COLO829 (cell line): Measurements from ENCODE around the gene HES5.

Source experiments
- DNase-seq: peaks from one replicate; pipeline ENCODE4 v3.0.0; 2012; ENCODE audit warnings: low spot score

The HES5 gene

DNA sequence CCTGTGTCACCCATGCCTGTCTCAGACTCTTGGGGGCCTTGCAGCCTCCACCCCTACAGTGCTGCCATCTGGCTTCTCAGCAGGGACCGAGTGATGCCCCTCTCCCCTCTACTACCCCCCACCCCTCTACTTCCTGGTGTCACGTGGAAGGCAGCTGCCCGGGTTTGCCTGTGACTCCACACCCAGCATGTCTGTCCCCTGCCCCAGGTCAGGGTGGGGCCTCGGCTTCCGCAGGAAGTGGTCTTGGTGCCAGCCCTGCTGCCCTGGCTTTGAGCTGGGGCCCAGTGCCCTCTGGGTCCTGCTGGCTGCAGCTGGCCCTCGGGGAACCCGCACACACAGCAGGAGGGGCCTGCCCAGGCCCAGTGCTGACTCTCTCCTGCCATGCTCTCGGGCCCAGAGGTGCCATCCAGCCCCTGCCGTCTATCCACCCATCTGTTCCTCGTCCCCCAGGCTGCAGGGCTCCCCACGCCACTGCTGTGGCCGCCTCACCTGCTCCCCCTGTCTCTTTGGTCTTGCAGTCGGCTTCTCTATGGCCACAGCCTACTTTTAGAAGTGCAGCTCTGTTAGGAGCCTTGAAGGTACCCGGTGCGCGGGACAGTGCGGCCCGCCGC lies 30.0 kb downstream of the HES5 start:
- no peak for DNase-seq

DNA sequence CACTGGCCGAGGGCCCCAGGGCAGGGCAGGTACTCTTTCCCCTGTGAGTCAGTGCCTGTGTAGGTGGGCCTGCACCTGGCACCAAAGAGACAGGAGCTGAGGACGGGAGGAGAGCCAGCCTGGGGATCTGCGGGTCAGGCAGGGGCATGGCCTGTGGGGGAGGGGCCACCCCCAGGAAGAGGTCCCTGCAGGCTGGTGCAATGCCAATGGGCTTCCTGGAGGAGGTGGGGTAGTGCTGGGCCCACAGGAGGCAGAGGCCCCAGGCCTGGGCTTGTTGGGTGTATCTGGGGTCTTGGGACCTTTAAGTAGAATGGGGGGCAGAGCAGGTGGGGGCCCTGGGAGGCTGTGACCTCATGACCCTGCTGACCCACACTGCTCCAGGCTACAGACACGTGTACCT lies 30.8 kb downstream of the HES5 start:
- no peak for DNase-seq

DNA sequence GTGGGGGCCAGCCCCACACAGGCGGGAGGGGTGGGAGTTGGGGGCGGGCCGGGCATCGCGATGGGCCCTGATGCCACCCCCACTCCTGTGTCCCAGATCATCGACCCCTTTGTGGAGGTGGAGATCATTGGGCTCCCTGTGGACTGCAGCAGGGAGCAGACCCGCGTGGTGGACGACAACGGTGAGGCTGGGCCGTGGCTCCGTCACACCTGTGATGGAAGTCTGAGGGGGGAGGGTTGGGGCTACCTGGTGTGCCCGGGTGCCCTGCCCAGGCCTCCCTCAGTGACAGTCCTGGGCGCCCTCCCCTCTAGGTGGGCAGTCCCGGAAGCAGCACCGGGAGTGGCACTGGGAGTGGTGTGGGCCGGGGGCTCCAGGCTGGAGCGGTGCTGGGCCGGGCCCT lies 31.4 kb downstream of the HES5 start:
- DNase-seq: no peak

DNA sequence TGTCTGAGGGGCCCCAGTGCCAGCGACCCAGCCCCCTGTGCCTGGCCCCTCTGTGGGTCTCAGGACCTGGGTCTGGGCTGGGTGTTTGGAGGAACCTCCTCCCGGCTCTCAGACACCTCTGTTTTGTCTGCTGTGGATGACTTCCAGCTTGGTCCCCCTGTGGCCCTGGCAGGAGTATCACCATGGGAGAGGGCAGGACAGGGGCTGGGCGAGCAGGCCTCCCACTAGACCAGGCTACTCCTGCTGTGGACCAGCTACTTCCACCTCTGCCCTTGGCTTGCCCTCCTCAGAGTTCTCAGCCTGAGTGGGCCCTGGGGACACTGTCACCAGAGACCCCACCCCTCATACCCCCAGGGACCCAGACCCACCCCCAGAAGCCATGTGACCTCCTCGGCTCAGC lies 32.2 kb downstream of the HES5 start:
- no peak for DNase-seq

DNA sequence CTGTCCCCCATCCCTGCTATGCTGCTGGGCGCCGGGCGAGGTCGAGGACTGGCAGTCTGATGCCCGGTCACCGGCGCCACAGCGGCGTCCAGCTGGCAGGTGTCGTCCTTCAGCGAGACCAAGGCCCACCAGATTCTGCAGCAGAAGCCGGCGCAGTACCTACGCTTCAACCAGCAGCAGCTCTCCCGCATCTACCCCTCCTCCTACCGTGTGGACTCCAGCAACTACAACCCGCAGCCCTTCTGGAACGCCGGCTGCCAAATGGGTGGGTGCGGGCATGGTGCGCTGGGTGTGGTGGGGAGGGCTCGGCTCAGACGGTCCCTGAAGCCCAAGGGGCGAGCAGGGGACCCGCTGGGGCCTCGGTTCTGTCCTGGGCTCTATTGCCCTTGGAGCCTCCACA lies 33.3 kb downstream of the HES5 start:
- DNase-seq: no peak

DNA sequence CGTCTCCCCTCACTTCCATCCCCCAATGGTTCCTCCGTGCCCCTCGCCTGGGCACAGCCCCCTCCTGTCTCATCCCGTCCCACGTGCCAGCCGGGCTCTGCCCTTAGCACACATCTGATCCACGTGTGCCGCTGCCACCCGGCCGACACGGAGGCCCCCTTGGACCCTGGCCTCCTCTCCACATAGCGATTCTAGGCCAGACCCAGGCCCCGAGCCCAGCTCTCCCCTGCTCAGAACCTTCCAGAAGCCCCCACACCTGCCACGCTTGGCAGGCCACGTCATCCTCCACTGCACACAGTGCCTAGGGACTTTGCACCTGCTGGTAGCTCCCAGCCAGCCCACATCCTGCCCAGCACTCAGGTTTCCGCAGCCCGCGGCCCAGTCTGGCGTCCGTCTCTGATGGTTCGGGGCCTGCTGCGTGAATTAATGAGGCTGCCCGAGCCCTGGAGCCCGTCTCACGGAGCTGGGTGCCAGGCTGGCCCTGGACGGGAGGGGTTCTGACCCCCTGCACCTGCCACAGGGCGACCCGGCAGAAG lies 33.9 kb downstream of the HES5 start:
- no peak for DNase-seq

DNA sequence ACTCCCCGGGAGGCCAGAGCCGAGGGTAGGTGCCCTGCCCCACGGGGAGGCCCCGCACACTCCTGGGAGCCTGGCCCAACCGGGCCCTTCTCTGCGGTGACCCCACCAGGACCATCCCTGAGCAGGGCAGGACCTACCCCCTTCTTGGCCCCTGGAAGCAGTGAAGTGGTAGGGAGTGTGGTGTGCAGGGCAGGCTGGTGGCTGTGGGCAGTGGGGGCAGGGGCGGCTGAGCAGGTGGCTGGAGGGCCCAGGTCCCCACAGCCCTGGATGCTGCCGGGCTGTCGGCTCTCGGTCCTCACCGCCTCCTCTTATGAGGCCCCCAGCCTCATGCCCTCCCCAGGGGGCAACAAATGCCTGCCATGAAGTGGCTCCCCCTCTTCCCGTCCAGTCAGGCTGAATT lies 34.5 kb downstream of the HES5 start:
- no peak for DNase-seq

DNA sequence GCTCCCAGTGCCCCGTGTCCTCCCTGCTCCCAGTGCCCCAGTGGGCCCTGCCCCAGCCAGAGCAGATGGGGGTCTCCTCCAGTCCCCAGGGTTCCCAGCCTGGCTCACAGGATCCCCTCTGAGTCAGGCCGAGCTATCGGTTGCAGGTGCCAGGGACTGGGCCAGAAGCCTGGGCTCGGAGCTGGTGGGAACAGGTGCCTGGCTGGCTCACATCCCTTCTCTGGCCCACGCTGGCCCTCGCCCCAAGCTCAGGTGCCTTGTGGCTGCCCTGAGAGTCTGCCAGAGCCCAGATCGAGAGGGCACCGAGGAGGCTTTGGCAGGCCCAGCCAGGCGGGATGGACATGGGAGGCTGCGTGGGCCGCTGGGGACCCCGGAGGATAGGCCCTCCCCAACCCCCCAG lies 35.0 kb downstream of the HES5 start:
- no peak for DNase-seq

DNA sequence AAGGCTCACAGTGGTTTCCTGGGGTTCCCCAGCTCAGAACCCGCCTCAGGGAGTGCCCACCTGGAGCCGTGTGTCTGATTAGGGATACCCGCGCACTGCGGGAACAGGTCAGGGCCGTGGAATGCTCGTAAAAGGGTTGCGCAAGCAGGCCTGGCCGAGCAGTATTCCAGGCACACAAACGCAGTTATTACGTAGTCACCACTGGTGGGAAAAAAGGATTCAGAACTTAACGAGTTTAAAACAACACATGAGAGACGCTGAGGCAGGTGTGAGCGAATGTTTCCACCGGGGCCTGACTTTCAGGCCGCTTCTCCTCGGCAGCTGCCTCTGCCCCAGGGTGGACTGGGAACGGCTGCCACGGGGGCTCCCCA lies 35.8 kb downstream of the HES5 start:
- no peak for DNase-seq

DNA sequence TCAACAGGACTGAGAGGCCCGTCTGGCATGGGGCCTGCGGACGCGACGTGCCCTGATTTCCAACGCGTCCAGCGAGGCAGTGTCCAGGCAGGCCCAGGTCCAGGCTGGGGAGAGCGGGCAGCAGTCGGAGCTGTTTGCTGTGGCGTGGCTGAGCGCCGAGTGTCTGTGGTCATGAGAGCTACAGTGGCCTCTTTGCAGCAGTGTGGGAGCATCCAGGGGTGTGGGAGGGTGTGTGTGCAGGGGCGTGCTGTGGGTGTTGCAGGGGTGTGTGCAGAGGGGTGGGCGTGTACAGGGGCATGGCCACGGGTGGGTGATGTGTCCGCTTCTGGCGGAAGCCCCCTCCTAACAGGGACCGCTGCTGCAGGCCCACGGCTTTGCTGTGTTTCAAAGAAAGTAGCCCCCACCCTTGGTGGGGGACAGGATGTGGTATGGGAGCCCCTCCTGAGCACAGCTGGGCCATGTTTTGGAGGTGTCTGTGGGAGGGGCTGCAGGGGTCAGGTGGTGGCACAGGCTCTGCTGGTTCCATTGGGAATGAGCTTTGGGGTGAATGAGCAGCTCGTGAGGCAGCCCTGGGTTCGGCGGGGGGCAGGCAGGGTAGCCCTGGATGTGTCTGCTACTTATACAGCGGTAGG lies 36.3 kb downstream of the HES5 start:
- no peak for DNase-seq

DNA sequence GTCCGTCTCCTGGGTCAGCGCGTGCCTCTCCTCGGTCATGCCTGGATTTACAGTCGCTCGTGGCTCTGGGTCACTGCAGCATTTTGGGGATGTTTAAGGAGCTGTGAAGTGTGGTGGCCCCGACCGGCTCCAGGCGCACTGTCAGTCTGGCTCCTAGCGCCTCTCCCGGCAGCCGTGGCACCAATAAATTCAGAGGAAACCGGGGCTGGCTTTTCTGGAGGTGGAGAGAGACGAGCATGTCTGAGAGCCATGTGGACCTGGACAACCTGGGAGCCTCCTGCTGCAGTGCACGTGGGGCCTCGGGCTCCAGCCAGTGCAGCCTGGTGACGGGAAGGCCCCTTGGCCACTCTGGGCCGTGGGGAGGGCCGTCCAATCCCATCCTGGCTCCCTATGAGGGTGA lies 36.8 kb downstream of the HES5 start:
- DNase-seq: no peak

DNA sequence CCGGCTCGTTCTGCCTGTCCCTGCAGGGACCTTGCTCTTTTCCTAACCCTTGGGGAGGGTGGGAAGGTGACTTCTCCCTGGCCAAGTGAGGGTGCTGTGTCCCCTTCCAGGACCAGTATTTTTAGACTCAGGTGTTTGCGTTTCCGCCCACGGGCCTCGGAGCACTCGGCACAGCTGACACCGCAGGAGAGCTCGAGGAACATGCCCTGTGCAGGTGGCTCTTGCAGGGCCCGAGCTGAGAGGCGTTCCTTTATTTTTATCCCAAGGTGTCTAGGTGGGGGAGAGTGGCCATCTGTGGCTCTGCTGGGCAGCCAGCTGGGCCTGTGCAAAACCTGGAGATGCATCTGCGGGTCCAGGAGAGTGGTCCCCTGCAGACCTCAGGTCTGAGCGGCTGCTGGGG lies 38.0 kb downstream of the HES5 start:
- no peak for DNase-seq

DNA sequence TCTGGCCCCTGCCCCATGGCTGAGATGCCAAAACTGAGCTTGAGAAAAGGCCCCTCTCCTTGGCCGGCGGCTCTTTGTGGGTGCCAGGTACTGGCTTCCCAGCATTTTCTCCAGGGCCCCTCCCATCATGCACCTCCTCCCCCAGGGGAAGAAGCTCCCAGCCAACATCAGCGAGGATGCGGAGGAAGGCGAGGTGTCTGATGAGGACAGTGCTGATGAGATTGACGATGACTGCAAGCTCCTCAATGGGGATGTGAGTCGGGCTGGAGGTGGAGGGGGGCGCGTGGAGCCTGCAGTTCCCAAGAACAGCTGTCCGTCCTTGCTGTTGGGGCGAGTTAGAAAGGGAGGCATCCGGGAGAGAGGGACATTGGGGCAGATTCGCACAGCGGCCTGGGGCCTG lies 40.4 kb downstream of the HES5 start:
- no peak for DNase-seq

DNA sequence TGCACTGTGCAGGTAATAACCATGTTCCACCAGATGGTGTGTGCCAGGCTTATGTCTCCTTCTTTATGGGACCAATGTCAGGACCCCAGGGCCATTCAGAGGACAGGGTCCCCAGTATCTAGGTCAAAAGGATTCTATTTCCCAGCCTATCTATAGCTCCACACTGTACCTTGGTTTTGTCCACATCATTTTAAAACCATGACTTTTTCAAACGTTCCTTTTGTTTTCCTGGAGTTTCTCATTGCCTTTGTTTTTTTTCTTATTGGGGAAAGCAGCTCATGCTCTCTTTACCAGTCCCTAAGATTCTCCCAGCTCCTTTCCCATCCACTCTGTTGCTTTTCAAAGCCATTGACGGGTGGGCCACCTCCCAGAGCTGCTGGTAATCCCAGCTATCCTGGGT lies 41.4 kb downstream of the HES5 start:
- DNase-seq: no peak

DNA sequence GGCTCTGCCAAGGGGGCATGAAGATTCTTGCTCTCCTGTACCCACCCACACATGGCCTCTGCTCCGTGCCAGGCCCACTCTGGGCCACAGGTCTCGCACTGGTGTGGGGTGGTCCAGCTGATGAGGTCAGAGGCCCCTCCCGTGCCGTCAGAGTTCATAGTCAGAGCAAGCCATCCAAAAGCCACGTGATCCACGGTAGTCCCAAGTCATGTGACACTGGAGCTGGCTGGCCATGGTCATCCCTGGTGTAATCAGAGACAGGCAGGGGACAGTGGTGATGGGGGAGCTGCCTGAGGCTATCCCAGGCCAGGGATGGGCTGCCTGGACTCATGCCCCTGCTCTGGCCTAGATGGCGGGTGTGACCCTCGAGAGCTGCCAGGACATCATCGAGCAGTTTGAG lies 43.5 kb downstream of the HES5 start:
- DNase-seq: no peak

DNA sequence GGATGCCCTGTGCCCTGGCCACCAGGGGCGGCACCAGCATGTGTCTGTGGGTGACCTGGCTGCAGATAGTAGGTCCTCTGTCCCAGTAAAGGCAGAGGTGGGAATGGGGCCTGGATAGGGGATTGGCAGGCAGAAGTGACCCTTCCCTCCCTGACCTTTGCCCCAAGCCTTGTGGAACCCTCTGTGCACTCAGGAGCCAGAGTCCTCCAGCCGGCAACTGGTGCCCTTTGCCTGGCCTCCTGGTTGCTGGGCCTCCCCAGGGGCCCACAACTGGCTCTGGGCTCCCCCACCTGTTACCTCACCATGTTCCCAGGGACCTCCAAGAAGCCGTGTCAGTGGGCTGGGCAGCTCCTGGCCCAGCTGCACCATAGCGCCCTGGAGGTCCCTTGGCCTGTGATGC lies 44.0 kb downstream of the HES5 start:
- no peak for DNase-seq

DNA sequence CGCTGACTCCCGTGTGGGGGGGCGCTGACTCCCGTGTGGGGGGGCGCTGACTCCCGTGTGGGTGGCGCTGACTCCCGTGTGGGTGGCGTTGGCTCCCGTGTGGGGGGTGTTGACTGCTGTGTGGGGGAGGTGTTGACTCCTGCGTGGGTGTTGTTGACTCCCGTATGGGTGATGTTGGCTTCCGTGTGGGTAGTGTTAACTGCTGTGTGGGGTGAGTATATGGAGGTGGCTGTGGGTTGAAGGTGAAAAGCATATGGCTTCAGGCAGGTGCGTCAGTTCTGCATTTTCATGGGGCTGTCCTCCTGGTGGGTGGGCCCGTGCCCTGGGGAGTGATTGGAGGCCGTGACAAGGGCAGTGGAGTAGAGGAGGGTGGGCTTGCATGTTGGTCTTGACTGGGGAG lies 46.1 kb downstream of the HES5 start:
- DNase-seq: no peak

DNA sequence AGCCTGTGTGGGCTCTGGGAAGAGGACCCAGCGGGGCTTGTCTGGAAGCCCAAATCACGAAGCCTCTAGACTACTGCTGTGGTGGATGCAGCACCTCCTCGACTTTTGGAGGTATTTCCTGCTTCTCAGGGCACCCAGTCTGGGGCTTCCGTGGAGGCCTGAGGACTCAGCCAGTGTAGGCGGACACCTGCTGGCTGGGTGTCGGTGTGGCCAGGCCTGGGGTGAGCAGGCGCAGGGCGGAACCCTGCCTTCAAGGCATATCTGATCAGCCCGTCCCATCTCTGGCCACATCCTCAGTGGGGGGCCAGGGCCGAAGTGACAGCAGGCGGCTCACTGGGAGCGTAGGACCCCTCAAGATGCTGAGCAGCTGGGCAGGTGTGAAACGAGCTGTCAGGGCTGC lies 47.0 kb downstream of the HES5 start:
- DNase-seq: no peak

DNA sequence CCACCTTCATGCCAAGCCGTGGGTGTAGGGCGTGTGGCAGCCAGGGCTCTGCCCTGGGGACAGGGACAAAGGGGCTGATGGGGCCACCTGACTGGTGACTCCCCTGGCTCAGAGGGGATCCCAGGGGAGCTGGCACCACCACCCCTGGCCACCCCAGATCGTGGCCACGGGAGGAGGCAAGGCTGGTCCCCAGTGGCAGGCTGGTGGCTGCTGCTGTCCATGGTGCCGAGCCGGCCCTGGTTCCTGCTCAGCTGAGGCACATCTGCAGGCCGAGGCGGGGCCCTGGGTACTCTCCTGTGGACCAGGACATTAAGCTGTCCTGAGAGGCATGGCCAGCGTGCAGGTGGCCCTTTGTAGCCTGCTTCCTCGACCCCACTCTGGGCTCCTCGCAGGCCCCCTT lies 47.5 kb downstream of the HES5 start:
- DNase-seq: no peak

DNA sequence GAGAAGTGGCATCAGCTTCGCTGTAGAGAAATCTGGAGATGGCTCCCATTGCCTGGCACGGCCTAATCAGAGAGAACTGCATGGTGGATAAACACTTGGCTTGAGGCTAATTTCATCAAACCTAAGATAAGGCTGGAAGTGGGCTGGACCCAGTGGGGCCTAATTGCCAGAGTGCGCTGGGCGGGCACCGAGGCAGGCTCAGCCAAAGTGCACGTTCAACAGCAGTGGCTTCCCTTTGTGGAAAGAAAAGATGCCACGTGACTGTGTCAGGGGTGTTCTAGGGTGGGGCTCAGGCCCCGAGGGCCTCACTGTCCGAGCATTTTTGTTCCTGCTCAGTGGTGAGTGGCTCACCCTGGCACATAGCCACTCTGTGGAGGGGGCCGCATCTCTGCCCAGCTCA lies 48.2 kb downstream of the HES5 start:
- no peak for DNase-seq

DNA sequence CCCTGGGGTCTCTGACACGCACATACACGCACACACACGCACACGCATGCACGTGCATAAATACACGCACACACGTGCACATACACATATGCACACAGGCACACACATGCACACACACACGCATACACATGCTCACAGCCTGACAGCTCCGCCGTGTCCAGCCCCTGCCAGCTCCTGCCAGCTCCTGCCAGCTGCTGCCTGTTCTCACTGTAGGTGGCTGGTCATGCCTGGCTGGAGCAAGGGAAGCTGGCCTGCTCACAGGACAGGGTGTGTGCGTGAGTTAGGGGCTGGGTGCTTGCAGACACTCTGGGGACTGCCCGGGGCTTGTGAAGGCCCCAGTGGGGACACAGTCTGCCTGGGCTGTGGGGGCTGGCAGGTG lies 49.1 kb downstream of the HES5 start:
- DNase-seq: no peak

DNA sequence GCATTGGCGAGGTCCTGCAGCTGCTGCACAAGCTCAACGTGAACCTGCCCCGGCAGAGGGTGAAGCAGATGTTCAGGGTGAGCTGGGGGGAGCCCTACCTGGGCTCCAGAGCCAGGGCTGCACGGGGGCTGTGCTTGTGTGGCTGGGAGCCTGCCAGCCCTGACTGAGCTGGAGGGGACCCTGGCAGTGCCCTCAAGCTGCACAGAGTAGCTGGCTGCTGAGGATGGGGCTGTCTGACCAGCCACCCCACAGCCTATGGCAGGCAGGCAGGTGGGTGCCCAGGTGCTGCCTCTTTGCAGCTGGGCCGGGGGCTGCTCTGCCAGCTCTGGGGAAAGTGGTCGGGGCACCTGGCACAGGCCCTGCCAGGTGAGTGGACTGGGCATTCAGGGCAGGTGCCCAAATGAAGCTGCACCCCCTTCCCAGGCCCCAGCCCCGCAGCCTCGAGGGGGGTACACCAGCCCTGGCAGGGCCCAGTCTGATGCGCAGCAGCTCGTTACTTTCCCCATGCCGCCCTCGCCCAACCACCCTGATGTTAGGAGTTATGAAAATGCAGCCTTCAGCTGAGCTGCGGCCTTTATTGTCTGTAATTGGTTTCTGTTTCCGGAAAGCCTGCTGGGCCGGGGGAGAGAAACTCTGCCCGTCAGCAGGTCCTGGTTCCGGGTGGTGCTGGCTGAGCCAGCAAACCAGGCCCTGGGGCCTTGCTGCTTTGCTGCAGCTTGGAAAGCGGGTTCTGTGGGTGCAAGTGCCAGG lies 49.7 kb downstream of the HES5 start:
- no peak for DNase-seq

DNA sequence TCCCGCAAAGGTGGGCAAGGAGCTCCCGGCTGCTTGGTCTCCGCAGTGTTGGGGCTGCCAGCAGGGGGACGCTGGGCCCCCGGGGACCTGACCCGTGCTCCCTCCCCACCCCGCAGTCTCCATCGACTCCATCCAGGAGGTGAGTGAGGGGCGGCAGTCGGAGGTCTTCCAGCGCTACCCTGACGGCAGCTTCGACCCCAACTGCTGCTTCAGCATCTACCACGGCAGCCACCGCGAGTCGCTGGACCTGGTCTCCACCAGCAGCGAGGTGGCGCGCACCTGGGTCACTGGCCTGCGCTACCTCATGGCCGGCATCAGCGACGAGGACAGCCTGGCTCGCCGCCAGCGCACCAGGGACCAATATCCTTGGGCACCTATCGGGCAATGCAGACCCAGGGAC lies 50.4 kb downstream of the HES5 start:
- DNase-seq: no peak

DNA sequence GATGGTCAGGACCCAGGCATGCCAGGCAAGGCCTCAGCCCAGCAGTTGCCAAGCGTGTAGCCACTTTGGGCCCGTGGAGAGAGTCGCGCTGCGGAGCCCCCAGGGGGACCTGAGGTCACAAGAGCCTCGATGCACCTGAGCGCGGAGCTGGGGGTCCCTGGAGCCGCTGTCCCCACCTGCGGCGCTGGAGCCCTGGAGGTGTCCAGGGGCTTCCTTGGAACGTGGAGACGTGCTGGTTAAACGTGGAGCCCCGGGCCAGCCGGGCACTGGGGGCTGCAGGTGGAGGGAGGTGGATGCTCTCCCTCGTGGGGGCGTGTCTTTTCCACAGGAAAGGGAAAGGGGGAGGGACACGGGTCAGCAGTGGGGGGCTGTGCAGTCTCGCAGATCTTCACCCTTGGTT lies 50.9 kb downstream of the HES5 start:
- no peak for DNase-seq
